Adrenal gland (tissue), 5 donors: Measurements from ENCODE around the gene PPARGC1A.

Experiments used
- CTCF ChIP-seq, 6 experiments: fragments of 450-650 bp in 4 of 6; fragments of 200-600 bp in 2 of 6; sonication (generic) in 1 of 6; IDR thresholded peaks; 1 replicate in 5 of 6; 2 replicates in 1 of 6; pipeline versions ENCODE4 v1.5.1 to v1.8.0; 2016 to 2021; ENCODE audit warnings: antibody characterized with exemption in 6 of 6, mild to moderate bottlenecking in 2 of 6, moderate library complexity in 1 of 6
- POLR2A ChIP-seq, 2 donors: fragments of 450-650 bp; IDR thresholded peaks; one replicate each; pipeline ENCODE4 v1.6.1; 2017; ENCODE audit warnings: antibody characterized with exemption in 2 of 2, mild to moderate bottlenecking in 2 of 2, moderate library complexity in 1 of 2
- donor health status: DM: no; HTN: no; CAD: no.

- TF ChIP-seq POLR2A (IDR thresholded peaks at IDR 0.05) (no peak), CTCF (IDR thresholded peaks at IDR 0.05) (no peak)
Observed at GRCh38 chr4:23878246-23878891, 11.5 kb downstream of the PPARGC1A start.
